PC-3 (cell line): ENCODE data around the gene TIAM2. TPM values are rescaled to one million over a fixed set of nuclear protein-coding genes. Genes with fewer than 3 reads are reported as not detected.

Source experiments
- ATAC-seq: fragments of 200-7000 bp; cut with Tn5 transposase; 2 replicates; pipeline ENCODE4 v1.9.1; 2020; ENCODE audit warnings: mild to moderate bottlenecking, moderate library complexity
- BruUV-seq: library from RNA; stranded (reverse); fragments of 400-500 nt; replicated peaks from 2 replicates; lab custom pipeline; 2021; lab: Mats Ljungman, UMichigan
- CTCF ChIA-PET: fragments of 300-600 bp; sonication (Branson Sonifier 250); formaldehyde crosslinking; loops from one replicate; lab custom pipeline; 2022; ENCODE audit warnings: antibody characterized with exemption; lab: Charles Lee
- POLR2A ChIA-PET: fragments of 300-600 bp; sonication (Branson Sonifier 250); formaldehyde crosslinking; loops from one replicate; lab custom pipeline; 2022; ENCODE audit warnings: antibody characterized with exemption; ENCODE audit not compliant: unreplicated experiment; lab: Charles Lee
- DNase-seq: peaks from one replicate; pipeline ENCODE4 v3.0.0-alpha.2; 2015
- H2AFZ ChIP-seq: fragments of 300-600 bp; sonication (generic); 2 replicates; pipeline ENCODE4 v1.6.0; 2016; ENCODE audit warnings: antibody characterized with exemption, low read length
- H3F3A ChIP-seq: fragments of 300-600 bp; sonication (generic); one replicate; pipeline ENCODE4 v1.6.0; 2017; ENCODE audit warnings: antibody characterized with exemption, low read length, control low read depth, mild to moderate bottlenecking; ENCODE audit not compliant: unreplicated experiment
- H3K27ac ChIP-seq: fragments of 300-600 bp; sonication (generic); 2 replicates; pipeline ENCODE4 v1.5.1; 2016; ENCODE audit warnings: mild to moderate bottlenecking, low read length
- H3K27me3 ChIP-seq: fragments of 300-600 bp; sonication (generic); 2 replicates; pipeline ENCODE4 v1.6.1; 2016; ENCODE audit warnings: low read length, mixed read lengths
- H3K36me3 ChIP-seq: fragments of 300-600 bp; sonication (generic); 2 replicates; pipeline ENCODE4 v1.6.1; 2016; ENCODE audit warnings: low read depth, mixed run types, low read length, mixed read lengths
- H3K4me1 ChIP-seq: fragments of 300-600 bp; sonication (generic); 2 replicates; pipeline ENCODE4 v1.5.1; 2016; ENCODE audit warnings: low read length; ENCODE audit not compliant: insufficient read depth
- H3K4me2 ChIP-seq: fragments of 300-600 bp; sonication (generic); 2 replicates; pipeline ENCODE4 v1.6.0; 2016; ENCODE audit warnings: low read length
- H3K4me3 ChIP-seq: fragments of 300-600 bp; sonication (generic); 2 replicates; pipeline ENCODE4 v1.5.1; 2016; ENCODE audit warnings: mild to moderate bottlenecking, low read length, mixed read lengths
- H3K79me2 ChIP-seq: fragments of 300-600 bp; sonication (generic); 2 replicates; pipeline ENCODE4 v1.6.1; 2017; ENCODE audit warnings: low read length, mixed read lengths
- H3K9ac ChIP-seq: fragments of 300-600 bp; sonication (generic); 2 replicates; pipeline ENCODE4 v1.6.0; 2016; ENCODE audit warnings: mild to moderate bottlenecking, low read length
- H3K9me2 ChIP-seq: fragments of 300-600 bp; sonication (generic); replicated peaks from 2 replicates; pipeline ENCODE4 v1.6.1; 2016; ENCODE audit warnings: mixed run types, low read length, mixed read lengths
- H3K9me3 ChIP-seq: fragments of 300-600 bp; sonication (generic); 2 replicates; pipeline ENCODE4 v1.6.1; 2016; ENCODE audit warnings: low read length, mixed read lengths
- H4K20me1 ChIP-seq: fragments of 300-600 bp; sonication (generic); 2 replicates; pipeline ENCODE4 v1.6.1; 2016; ENCODE audit warnings: low read length, mixed read lengths
- CTCF ChIP-seq: fragments of 300-600 bp; sonication (generic); conservative IDR thresholded peaks from 2 replicates; pipeline ENCODE4 v1.5.1; 2017; ENCODE audit warnings: antibody characterized with exemption, low read depth, mild to moderate bottlenecking, low read length
- EZH2 ChIP-seq: fragments of 300-600 bp; sonication (generic); IDR thresholded peaks from one replicate; pipeline ENCODE4 v1.6.1; 2017; ENCODE audit warnings: antibody characterized with exemption, mild to moderate bottlenecking, low read length; ENCODE audit not compliant: unreplicated experiment
- EZH2phosphoT487 ChIP-seq: fragments of 300-600 bp; sonication (generic); IDR thresholded peaks from 2 replicates; pipeline ENCODE4 v1.6.1; 2018; ENCODE audit warnings: mild to moderate bottlenecking, antibody characterized with exemption, low read length, borderline replicate concordance
- intact Hi-C: fragments of 100-400 bp; cut with micrococcal nuclease; formaldehyde crosslinking; loops from 2 replicates; pipeline ENCODE4 v1.9.0; 2023
- total RNA-seq: library from RNA; depleted of rRNA; stranded (reverse); fragments of >200 nt; gene quantifications from 2 replicates; pipeline ENCODE4 v1.2.3, GENCODE V29; 2014

TIAM2 gene
- total RNA-seq, 1 experiment from 2014 or later: 4.5 TPM

DNA sequence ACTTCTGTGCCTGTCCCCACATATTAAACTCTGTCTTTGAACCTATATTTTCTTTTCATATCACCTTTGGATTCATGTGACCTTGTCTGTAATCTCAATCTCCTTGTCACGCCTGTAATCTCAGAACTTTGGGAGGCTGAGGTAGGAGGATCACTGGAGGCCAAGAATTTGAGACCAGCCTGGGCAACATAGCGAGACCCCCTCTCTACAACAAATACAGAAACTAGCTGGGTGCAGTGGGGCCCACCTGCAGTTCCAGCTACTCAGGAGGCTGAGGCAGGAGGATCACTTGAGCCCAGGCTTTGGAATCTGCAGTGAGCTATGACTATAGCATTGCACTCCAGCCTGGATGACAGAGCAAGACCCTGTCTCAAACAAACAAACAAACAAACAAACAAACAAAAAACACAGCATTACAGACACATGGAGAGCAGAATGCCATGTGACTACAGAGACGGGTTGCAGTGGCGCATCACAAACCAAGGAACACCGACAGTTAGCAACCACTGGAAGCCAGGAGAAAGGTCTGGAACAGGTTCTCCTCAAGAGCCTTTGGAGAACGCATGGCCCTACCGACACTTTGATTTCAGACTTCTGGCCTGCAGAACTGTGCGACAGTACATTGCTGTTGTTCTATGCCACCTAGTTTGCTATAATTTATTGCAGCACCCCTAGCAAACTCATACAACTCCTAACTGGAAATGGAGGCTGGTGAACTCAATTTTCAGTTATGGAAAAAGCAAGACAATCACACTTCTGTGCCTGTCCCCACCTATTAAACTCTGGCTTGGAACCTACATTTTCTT lies 14.6 kb upstream of the TIAM2 start:
- no peak for TF ChIP-seq EZH2
- no peak for DNase-seq
- CTCF ChIA-PET: no interaction called here
- no peak overlapping the region for H2AFZ ChIP-seq
- H3F3A ChIP-seq: no peaks in the 10 kb centered on the region
- POLR2A ChIA-PET: no interaction called here
- ATAC-seq: no peak
- H3K4me2 ChIP-seq: no peak overlapping the region
- no peaks in the 10 kb centered on the region for H3K27me3 ChIP-seq
- no peaks in the 10 kb centered on the region for H4K20me1 ChIP-seq
- H3K9me2 ChIP-seq: no peaks in the 10 kb centered on the region
- no peaks in the 10 kb centered on the region for H3K36me3 ChIP-seq
- no peak overlapping the region for H3K4me3 ChIP-seq
- H3K79me2 ChIP-seq: no peaks in the 10 kb centered on the region
- H3K9ac ChIP-seq: no peak overlapping the region
- H3K27ac ChIP-seq: no peak overlapping the region
- H3K4me1 ChIP-seq: no peaks in the 10 kb centered on the region
- no TSS peak for BruUV-seq
- no peaks in the 10 kb centered on the region for H3K9me3 ChIP-seq
- intact Hi-C loops: no loop called here

DNA sequence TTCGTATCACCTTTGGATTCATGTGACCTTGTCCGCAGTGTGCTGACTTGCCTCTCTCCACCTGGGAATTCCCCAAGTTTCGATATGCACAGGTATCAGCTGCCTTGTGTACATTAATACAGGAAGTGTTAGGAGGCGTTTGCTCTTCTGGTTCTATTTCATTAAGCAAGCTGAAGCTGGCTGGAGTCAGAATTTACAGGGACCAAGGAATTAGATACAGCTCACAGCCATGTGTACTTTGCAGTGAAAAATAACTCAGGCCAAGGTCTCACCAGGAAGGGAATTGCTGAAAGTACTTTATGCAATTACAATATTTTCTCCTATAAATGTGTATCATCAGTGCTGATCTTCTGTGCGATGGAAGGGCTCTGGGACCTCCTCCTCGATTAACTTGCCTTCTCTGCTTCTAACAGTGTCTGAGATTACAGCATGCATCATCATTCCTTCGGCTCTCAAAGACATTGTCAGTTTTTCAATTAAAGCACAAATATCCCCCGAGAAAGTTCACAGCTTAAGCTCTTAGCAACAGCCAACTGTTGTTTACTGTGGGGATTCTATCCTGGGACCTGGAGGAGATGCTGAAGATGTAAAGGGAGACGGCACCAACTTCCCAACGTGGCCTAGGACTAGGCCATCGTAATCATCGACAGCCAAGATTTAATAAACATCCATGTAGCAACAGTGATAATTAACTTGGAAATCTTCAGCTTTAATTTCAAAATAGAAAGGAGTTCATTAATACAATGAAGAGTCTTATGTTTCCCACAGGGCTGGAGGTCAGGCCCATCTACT lies 13.8 kb upstream of the TIAM2 start:
- CTCF ChIA-PET: interaction anchor here (0.6 kb wide), 1 partner anchor 305 kb away, joined by 3 read pairs; no protein-coding TSS in a partner anchor
- Histone ChIP-seq H3K79me2 (no peaks in the 10 kb centered on the region), H3K4me2 (no peak overlapping the region), H3K27me3 (no peaks in the 10 kb centered on the region), H3F3A (no peaks in the 10 kb centered on the region), H3K4me1 (no peaks in the 10 kb centered on the region), H3K9me2 (no peaks in the 10 kb centered on the region), H3K36me3 (no peaks in the 10 kb centered on the region), H3K9ac (no peak overlapping the region), H3K27ac (no peak overlapping the region), H3K4me3 (no peak overlapping the region), H3K9me3 (no peaks in the 10 kb centered on the region), H4K20me1 (no peaks in the 10 kb centered on the region), H2AFZ (no peak overlapping the region)
- TF ChIP-seq CTCF (no peak), EZH2 (no peak), EZH2phosphoT487 (no peak)
- intact Hi-C loops: no loop called here
- DNase-seq: no peak
- BruUV-seq: no TSS peak
- POLR2A ChIA-PET: no interaction called here
- no peak for ATAC-seq

DNA sequence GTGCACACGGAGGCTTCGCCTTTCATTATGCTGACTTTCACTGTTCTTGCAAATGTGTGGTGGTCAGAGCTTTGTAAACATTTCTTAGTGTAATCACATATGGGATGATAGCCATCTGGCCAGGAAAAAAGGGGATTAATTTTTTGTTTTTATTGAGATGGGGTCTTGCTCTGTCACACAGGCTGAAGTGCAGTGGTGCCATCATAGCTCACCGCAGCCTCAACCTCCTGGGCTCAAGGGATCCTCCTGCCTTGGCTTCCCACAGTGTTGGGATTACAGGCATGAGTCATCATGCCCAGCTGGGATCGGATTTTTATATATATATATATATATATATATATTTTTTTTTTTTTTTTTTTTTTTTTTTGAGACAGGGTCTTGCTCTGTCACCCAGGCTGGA lies 11.0 kb upstream of the TIAM2 start:
- Histone ChIP-seq H3K27ac (no peak overlapping the region), H3K4me1 (no peaks in the 10 kb centered on the region), H3K79me2 (no peaks in the 10 kb centered on the region), H4K20me1 (no peaks in the 10 kb centered on the region), H3K36me3 (no peaks in the 10 kb centered on the region), H3K4me2 (no peak overlapping the region), H3K4me3 (no peak overlapping the region), H3K9me2 (no peaks in the 10 kb centered on the region), H3K9ac (no peak overlapping the region), H2AFZ (no peak overlapping the region), H3K9me3 (no peaks in the 10 kb centered on the region), H3F3A (no peaks in the 10 kb centered on the region), H3K27me3 (no peaks in the 10 kb centered on the region)
- CTCF ChIA-PET: no interaction called here
- no TSS peak for BruUV-seq
- POLR2A ChIA-PET: no interaction called here
- DNase-seq (no peak), ATAC-seq (no peak)
- TF ChIP-seq CTCF (no peak), EZH2 (no peak), EZH2phosphoT487 (no peak)
- intact Hi-C loops: no loop called here
